Measurements from ENCODE around the gene PDLIM1.
A peak's percentile ranks its signal among the peaks of the same experiment; 100 is the strongest.

PDLIM1 gene

GRCh38 chr10:95312257-95312656 lies 21.5 kb upstream of the PDLIM1 start:
- TF ChIP-seq CTCF (IDR thresholded peaks at IDR 0.05), result no peak
- Mint-ChIP-seq H3K27me3 (ENCODE audit: low read depth, poor library complexity) (no peaks in the 10 kb centered on the region), H3K27ac (no peak overlapping the region), H3K4me3 (no peak overlapping the region), H3K9me3 (no peaks in the 10 kb centered on the region), H3K36me3 (ENCODE audit: low read depth) (no peaks in the 10 kb centered on the region), H3K4me1 (peaks cover 67% of the 10 kb centered on the region)
- no peak for DNase-seq

DNA sequence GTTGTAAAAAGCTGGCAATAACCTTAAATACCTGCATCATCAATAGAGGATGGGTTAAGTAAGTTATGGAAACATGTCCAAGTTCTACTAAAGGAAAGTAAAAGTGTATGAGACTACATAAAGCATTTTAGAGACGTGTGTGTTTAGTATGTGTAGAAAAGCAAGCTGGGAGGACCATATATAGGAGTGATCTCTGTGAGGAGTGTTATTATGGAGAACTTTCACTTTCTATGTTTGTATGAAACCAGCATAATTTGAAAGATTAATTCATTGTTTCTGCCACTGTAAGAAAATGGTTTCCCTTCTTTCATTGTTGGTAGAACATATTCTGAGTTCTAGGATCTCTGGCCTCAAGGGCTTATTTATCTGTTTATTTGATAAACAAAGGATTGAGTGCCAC lies 19.2 kb upstream of the PDLIM1 start:
- no peaks in the 10 kb centered on the region for H3K9me3 Mint-ChIP-seq
- H3K27ac Mint-ChIP-seq, result no peak overlapping the region
- no peak for DNase-seq
- H3K27me3 Mint-ChIP-seq (ENCODE audit: low read depth, poor library complexity), result no peaks in the 10 kb centered on the region
- H3K36me3 Mint-ChIP-seq (ENCODE audit: low read depth), result no peaks in the 10 kb centered on the region
- H3K4me1 Mint-ChIP-seq, result peaks cover 64% of the 10 kb centered on the region
- no peak for TF ChIP-seq CTCF (IDR thresholded peaks at IDR 0.05)
- no peak overlapping the region for H3K4me3 Mint-ChIP-seq

DNA sequence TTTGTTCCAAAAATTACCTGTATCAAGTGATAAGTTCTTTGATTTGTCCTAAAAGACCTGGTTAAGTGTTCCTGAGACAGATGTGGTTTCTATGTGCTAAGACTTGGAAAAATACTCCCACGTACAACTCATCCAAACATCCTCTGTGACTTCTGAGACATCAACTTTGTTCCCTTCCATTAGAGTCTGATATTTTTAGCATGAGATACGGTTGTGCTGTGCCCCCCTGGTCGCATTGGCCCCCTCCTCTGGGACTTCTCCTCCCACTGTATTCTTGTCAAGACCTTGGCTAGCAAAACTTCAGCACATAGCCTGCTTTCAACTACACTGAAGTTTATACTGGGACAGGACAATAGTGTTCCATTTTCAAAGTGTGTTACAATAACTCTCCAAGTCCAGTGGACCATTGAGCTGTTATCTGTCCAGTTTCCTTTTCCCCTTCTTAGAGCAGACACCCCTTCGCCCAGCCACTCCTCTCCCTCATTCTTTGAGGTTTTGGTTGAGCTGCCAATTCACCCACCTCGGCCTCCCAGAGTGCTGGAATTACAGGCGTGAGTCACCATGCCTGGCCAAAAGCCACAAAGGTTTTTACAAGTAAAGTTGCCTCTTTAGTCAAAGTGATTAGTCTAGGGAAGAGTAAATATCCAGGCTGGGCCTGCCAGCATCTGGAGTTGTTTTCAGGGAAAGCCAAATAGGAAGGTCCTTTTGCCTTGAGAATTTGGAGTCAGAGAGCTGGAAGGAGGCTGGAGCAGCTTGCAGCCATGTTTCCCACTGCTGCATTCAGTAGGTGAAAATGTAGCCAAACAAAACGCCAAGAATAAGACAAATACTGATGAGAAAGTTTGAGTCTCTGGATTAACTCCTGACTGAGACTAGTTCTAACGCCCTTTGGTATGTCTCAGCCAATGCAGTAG lies 17.8 kb upstream of the PDLIM1 start:
- DNase-seq, result no peak
- no peaks in the 10 kb centered on the region for H3K36me3 Mint-ChIP-seq (ENCODE audit: low read depth)
- no peaks in the 10 kb centered on the region for H3K9me3 Mint-ChIP-seq
- H3K27me3 Mint-ChIP-seq (ENCODE audit: low read depth, poor library complexity), result no peaks in the 10 kb centered on the region
- no peak for TF ChIP-seq CTCF (IDR thresholded peaks at IDR 0.05)
- H3K4me3 Mint-ChIP-seq, result no peak overlapping the region
- H3K27ac Mint-ChIP-seq, result peak overlapping the region; percentile 68
- peaks cover 51% of the 10 kb centered on the region for H3K4me1 Mint-ChIP-seq

DNA sequence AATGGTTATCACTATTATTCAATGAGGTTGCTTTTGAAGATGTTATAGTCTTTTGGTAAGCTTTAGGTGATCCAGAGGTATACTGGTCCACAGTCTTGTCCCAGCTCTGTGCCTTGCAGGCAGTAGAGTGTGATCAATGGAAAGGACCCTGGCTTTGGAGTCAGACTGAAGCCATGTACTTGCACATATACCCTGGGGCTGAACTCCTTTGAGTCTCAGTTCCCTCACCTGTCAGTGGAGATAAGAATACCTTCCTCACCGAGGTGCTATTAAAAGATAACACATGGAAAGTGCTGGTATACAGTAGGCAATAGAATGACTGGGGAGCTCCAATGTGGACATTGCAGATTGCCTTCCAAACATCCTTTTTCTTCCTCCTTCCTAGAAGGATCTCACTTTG lies 16.0 kb upstream of the PDLIM1 start:
- H3K9me3 Mint-ChIP-seq, result no peaks in the 10 kb centered on the region
- H3K4me1 Mint-ChIP-seq, result peaks cover 34% of the 10 kb centered on the region
- H3K4me3 Mint-ChIP-seq, result no peak overlapping the region
- no peak for TF ChIP-seq CTCF (IDR thresholded peaks at IDR 0.05)
- H3K27me3 Mint-ChIP-seq (ENCODE audit: low read depth, poor library complexity), result no peaks in the 10 kb centered on the region
- no peak for DNase-seq
- no peaks in the 10 kb centered on the region for H3K36me3 Mint-ChIP-seq (ENCODE audit: low read depth)
- no peak overlapping the region for H3K27ac Mint-ChIP-seq

DNA sequence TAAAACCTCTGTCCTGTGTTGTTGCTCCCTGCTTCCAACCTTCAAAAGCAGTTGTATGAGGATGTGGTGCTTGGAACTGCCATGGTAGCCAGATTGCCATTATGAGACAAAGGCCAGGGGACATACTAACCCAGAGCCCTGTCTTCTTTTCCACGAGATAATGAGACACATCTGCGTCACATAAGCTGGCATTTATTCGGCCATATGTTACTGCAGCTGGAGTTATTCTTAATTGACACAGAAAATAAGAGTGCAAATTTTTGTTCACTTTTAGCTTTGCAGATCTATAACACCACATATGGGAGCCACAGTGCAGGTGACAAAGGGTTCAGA lies 15.5 kb upstream of the PDLIM1 start:
- no peak overlapping the region for H3K4me3 Mint-ChIP-seq
- H3K27ac Mint-ChIP-seq, result no peak overlapping the region
- peaks cover 30% of the 10 kb centered on the region for H3K4me1 Mint-ChIP-seq
- H3K27me3 Mint-ChIP-seq (ENCODE audit: low read depth, poor library complexity), result no peaks in the 10 kb centered on the region
- no peak for DNase-seq
- TF ChIP-seq CTCF (IDR thresholded peaks at IDR 0.05), result no peak
- H3K9me3 Mint-ChIP-seq, result no peaks in the 10 kb centered on the region
- H3K36me3 Mint-ChIP-seq (ENCODE audit: low read depth), result no peaks in the 10 kb centered on the region

Measured in nephron progenitor cell (in vitro differentiated cells).